ENCODE measurements around the gene ACTR3. TPM values are rescaled to one million over a fixed set of nuclear protein-coding genes. Genes with fewer than 3 reads are reported as not detected.

The ACTR3 gene
- total and polyA plus RNA-seq, 10 of the 15 experiments (the other 5 are each of a cell fraction or from before 2014, with no cell fraction given), result 79.1 to 616 (median 471) TPM

DNA sequence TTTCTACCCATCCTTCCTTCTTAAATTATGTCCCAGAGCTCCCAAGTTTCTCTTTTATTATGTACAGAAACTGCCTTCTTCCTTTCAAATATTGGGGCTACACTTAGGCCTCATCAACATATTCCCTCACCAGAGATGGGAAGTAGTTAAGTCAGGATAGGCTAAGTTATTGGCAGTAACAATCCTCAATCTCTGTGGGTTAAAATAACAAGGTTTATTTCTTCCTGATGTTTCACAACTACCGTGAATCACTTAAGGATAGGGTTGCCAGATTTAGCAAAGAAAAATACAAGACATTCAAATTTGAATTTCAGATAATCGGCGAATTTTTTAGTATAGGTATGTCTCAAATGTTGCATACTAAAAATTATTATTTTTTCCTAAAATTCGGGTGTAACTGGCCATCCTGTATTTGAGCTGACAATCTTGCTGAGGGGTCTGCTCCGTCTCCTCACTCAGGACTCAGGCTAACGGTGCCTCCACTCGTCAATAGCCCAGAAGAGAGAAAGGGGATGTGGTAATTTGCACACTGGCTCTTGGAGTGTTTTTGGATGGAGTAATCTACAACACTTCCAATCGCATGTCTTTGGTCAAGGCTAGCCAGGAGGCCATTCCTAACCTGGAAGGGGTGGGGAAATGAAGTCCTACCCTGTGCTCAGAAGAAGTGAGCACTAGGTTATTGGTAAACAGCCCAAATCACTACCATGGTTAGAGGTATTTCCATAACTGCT is 91.7 kb downstream of the ACTR3 start:
- Histone ChIP-seq H3K36me3 (ENCODE audit: control insufficient read depth in 2 of 2, insufficient read depth in 2 of 2, low read length in 1 of 2) (no peaks in the 10 kb centered on the region), H3K27ac (ENCODE audit: control insufficient read depth, insufficient read depth) (no peak overlapping the region), H3K9ac (ENCODE audit: control insufficient read depth, insufficient read depth, low read length) (no peak overlapping the region), H3K4me3 (no peak overlapping the region), H3K27me3 (replicated peaks in 1 of 2; ENCODE audit: control insufficient read depth in 2 of 2, insufficient read depth in 2 of 2, low read length in 1 of 2) (no peaks in the 10 kb centered on the region), H3K4me2 (ENCODE audit: control insufficient read depth, insufficient read depth) (no peak overlapping the region), H3K9me3 (replicated peaks; ENCODE audit: control insufficient read depth, insufficient read depth, low read length) (no peaks in the 10 kb centered on the region; the same call in 2 of the 3 replicates), H3K79me2 (ENCODE audit: control insufficient read depth, insufficient read depth, low read length) (no peaks in the 10 kb centered on the region), H3K4me1 (ENCODE audit: control insufficient read depth, insufficient read depth, low read length) (no peaks in the 10 kb centered on the region), H2AFZ (ENCODE audit: control insufficient read depth, low read depth, low read length) (no peak overlapping the region), H4K20me1 (ENCODE audit: control insufficient read depth, insufficient read depth) (no peaks in the 10 kb centered on the region)
- ChIA-PET SMC1A (ENCODE audit: uncharacterized antibody, unreplicated experiment) (no interaction called here), RAD21 (ENCODE audit: unreplicated experiment) (no interaction called here), CTCF (interaction anchor here (1.3 kb wide), 1 partner anchor 68 kb away, joined by 3 read pairs; no protein-coding TSS in a partner anchor), POLR2A (no interaction called here)
- intact Hi-C loops (cut with micrococcal nuclease; ENCODE audit: unreplicated experiment), result no loop called here
- WGBS (ENCODE audit: insufficient coverage, insufficient replicate concordance, low lambda C conversion rate, missing lambda C conversion rate), result 93% methylated on average over 8 of the region's 8 CpGs
- DNase-seq (ENCODE audit: low read depth, low spot score) (no peak), FAIRE-seq (no peak), ATAC-seq (no peak)
- TF ChIP-seq ZBTB33 (IDR thresholded peaks at IDR 0.05) (no peak), ZNF217 (IDR thresholded peaks at IDR 0.05) (no peak), SRF (IDR thresholded peaks at IDR 0.05; ENCODE audit: low read depth in 2 of 2, low read length in 2 of 2) (no peak), CBX3 (IDR thresholded peaks at IDR 0.05; ENCODE audit: borderline replicate concordance, low read depth) (no peak), MTA3 (IDR thresholded peaks at IDR 0.05; ENCODE audit: borderline replicate concordance, low read length) (no peak), FOXM1 (IDR thresholded peaks at IDR 0.05; ENCODE audit: low read depth, low read length) (no peak), RAD51 (IDR thresholded peaks at IDR 0.05) (no peak), ZZZ3 (IDR thresholded peaks at IDR 0.05; ENCODE audit: control insufficient read depth, insufficient read length, low read depth) (no peak), SKIL (IDR thresholded peaks at IDR 0.05; ENCODE audit: low read depth, poor library complexity, severe bottlenecking) (no peak)
- TF ChIP-seq, protein P1, sequence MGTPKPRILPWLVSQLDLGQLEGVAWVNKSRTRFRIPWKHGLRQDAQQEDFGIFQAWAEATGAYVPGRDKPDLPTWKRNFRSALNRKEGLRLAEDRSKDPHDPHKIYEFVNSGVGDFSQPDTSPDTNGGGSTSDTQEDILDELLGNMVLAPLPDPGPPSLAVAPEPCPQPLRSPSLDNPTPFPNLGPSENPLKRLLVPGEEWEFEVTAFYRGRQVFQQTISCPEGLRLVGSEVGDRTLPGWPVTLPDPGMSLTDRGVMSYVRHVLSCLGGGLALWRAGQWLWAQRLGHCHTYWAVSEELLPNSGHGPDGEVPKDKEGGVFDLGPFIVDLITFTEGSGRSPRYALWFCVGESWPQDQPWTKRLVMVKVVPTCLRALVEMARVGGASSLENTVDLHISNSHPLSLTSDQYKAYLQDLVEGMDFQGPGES (IDR thresholded peaks at IDR 0.05), result no peak
- TF ChIP-seq, protein P2, sequence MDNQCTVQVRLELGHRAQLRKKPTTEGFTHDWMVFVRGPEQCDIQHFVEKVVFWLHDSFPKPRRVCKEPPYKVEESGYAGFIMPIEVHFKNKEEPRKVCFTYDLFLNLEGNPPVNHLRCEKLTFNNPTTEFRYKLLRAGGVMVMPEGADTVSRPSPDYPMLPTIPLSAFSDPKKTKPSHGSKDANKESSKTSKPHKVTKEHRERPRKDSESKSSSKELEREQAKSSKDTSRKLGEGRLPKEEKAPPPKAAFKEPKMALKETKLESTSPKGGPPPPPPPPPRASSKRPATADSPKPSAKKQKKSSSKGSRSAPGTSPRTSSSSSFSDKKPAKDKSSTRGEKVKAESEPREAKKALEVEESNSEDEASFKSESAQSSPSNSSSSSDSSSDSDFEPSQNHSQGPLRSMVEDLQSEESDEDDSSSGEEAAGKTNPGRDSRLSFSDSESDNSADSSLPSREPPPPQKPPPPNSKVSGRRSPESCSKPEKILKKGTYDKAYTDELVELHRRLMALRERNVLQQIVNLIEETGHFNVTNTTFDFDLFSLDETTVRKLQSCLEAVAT (IDR thresholded peaks at IDR 0.05), result no peak
- in situ Hi-C loops (cut with MboI), result no loop called here
- no TSS peak for BruUV-seq (replicated peaks)
